Right lung (tissue), 5 donors: ENCODE results near the gene SAP30. TPM values are rescaled to one million over a fixed set of nuclear protein-coding genes. Genes with fewer than 3 reads are reported as not detected.
A peak's percentile ranks its signal among the peaks of the same experiment; 100 is the strongest.

Experiments used
- DNase-seq, 2 donors: peaks; one replicate each; pipeline ENCODE4 v3.0.0-alpha.2; 2013
- polyA plus RNA-seq, 5 donors: library from polyadenylated mRNA; unstranded; fragments of 120-200 nt; gene quantifications; one replicate each; pipeline versions ENCODE4 v1.2.1 to v1.2.3, GENCODE V29; 2013; ENCODE audit warnings: inconsistent platforms in 1 of 5, low replicate concordance in 1 of 5; ENCODE audit not compliant: insufficient read length in 5 of 5, insufficient read depth in 1 of 5

The SAP30 gene
- polyA plus RNA-seq, 5 donors = 16.0 to 21.6 (median 19.5) TPM

DNA sequence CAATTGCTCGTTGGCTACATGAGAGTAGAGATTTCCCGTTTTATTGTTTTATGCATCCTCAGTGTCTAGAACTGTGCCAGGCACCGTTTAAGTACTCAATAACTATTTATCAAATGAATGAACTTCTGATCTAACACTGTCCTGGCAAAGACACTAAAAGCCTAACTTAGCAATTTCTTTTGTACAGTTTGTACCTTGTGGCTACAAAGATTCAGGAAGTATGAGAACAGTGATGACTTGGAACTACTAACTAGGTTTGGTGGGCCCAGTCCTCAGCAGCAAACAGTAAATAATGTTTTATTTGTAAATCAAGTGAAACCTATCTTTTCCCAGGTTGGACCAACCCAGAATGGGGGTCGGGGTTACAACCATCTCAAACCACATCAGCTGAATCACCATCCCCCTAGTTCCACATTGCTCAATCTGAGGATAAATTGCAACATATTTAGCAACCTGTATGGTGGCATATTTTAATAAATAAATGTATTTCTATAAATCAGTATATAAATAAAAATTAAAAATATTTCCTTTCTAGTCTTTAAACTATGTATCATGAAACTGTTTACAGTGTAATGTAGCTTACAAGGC, 40.4 kb downstream of the SAP30 start:
- DNase-seq = no peak

GRCh38 chr4:173413036-173413435, 42.3 kb downstream of the SAP30 start:
- DNase-seq = no peak

- no peak for DNase-seq
These were observed 43.7 kb downstream of the SAP30 start for GRCh38 chr4:173414456-173414855.

DNA sequence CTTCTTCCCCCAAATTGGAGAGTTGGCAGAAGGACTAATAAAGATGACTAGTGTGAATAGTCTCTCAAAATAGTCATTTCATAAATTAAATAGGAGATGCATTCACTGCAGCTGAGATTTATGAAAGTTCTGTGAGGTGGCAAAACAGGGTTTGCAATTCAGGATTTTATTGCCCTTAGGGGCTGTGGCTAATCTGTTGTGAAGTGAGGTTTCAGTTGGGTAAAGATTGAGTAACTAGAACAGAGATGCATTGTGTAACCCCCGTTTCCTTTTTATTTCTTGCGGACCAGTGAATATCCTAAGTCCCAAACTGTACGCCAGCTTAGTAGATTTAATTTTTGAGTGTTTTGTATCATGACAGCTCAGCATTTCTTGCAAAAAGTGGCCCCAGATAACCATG, 44.3 kb downstream of the SAP30 start:
- no peak for DNase-seq

- no peak for DNase-seq
These were observed 45.3 kb downstream of the SAP30 start for GRCh38 chr4:173415885-173416653.

GRCh38 chr4:173417833-173418232, 47.1 kb downstream of the SAP30 start:
- no peak for DNase-seq

- no peak for DNase-seq
These were observed 47.9 kb downstream of the SAP30 start for GRCh38 chr4:173418639-173419038.

- DNase-seq = peak; percentile 19 to 36
These were observed 49.6 kb downstream of the SAP30 start for GRCh38 chr4:173420324-173420752.

DNA sequence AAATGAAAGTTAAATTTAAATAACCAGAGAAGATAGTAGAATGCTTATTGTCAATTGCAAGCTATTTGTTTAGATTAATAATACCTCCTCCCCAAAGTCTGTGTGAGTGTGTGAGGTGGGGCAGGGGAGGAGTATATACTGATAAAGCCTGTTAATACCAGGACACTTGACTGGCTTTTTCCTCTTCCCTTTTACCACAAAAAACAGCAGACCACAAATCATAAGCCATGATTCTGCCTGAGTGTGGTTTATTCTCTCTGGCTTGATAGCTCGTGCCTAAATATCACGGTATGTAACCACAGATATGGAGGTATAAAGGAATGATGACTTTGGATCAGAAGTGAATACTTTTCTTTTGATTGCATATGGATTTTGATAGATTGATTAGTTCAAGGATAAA, 50.0 kb downstream of the SAP30 start:
- DNase-seq = no peak

DNA sequence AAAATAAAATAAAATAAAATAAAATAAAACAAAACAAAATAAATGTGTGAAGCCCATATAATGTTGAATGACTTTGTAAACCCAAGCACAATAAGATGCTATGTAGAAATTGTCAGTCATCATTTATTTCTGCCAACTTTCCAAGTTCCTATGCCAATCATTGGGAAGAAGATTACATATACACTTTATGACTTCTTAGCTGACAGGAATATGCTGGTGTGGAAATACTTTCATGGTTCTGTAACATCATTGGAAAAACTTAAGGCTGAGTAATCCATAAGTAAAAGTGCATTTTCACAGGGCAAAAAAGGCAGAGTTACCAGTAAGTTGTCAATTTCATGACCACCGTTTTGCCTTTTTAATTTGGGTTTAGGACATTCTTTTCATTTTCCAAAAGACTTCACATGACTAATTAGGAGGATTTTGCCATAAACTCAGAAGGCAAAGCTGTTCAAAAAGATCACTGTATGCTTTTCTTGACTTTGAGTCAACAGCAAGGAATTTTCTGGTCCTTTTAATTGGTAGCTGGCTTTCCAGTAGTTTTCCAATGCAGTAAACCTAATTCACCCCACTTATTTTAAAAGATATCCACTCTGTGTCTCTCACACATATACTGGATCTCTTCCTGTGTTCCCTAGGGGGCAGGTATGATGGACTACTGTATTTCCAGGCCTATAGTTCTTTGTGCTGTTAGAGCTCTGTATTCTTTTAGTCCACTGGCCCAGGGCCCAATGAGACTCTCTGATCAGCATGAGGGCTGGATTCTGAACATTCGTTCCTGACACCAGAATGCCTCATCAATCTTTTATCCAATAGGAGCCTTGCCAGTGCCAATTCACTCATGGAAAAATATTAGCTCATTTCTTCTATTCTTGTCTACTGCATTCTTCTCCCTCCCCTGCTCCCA, 54.4 kb downstream of the SAP30 start:
- DNase-seq = no peak

DNA sequence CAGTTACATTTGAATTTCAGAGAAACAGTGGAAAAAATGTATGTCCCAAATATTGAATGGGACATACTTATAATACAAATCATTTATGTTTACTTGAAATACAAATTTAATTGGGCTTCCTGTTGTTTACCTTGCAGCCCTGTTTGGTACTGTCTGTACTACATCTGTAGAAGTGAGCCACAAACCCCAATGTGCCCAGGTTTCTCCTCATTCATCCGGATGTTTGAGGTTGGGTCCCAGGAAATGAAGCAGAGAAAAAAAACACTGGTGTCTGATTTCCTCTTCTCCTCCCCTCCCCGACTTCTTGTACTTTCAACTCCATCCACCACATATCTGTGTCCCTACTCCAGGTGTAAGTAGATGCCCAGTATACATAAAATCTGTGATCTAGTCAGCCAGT, 55.3 kb downstream of the SAP30 start:
- DNase-seq = no peak

Other genes starting within 250 kb of the SAP30 start
- 10 to 100 TPM; 27.8 to 47.1 (median 37.0) TPM for gene GALNT7, start 202.1 kb upstream of the SAP30 start, polyA plus RNA-seq
- 100 to 1,000 TPM; 253 to 598 (median 386) TPM for gene HMGB2, start 36.6 kb upstream of the SAP30 start, polyA plus RNA-seq
- under 1 TPM; 0.22 to 0.68 (median 0.55) TPM for gene SCRG1, start 28.2 kb downstream of the SAP30 start, polyA plus RNA-seq
- gene HAND2, start 159.3 kb downstream of the SAP30 start, polyA plus RNA-seq = under 1 TPM; 0.21 to 0.76 (median 0.44) TPM